Chondrocyte (in vitro differentiated cells): ENCODE data around the gene LNX1. TPM values are rescaled to one million over a fixed set of nuclear protein-coding genes. Genes with fewer than 3 reads are reported as not detected.
A peak's percentile ranks its signal among the peaks of the same experiment; 100 is the strongest.

ENCODE experiments used
- DNase-seq: peaks from one replicate; pipeline ENCODE4 v3.0.0; 2021; ENCODE audit warnings: mixed read lengths, low spot score
- H3K27ac Mint-ChIP-seq: one replicate; pipeline ENCODE4 v1.8.0; 2021; ENCODE audit warnings: mild to moderate bottlenecking, moderate library complexity, mixed read lengths; ENCODE audit not compliant: unreplicated experiment
- H3K27me3 Mint-ChIP-seq: 2 replicates; pipeline ENCODE4 v1.8.0; 2021; ENCODE audit warnings: low read depth, mixed read lengths
- H3K36me3 Mint-ChIP-seq: 2 replicates; pipeline ENCODE4 v1.8.0; 2021; ENCODE audit warnings: low read depth, mixed read lengths
- H3K4me1 Mint-ChIP-seq: 2 replicates; pipeline ENCODE4 v1.8.0; 2021; ENCODE audit warnings: low read depth, mild to moderate bottlenecking, mixed read lengths
- H3K4me3 Mint-ChIP-seq: one replicate; pipeline ENCODE4 v1.8.0; 2021; ENCODE audit warnings: mild to moderate bottlenecking, moderate library complexity, mixed read lengths; ENCODE audit not compliant: unreplicated experiment
- H3K9me3 Mint-ChIP-seq: 2 replicates; pipeline ENCODE4 v1.8.0; 2021; ENCODE audit warnings: low read depth, mixed read lengths
- CTCF ChIP-seq: fragments of 200-600 bp; sonication (generic); IDR thresholded peaks from 2 replicates; pipeline ENCODE4 v1.5.0; 2021; ENCODE audit warnings: antibody characterized with exemption, mild to moderate bottlenecking, moderate library complexity
- total RNA-seq: library from RNA; stranded (reverse); gene quantifications from 3 replicates; pipeline ENCODE4 v1.2.1, GENCODE V29; 2021

LNX1 gene
- total RNA-seq, 1 donor from 2014 or later = 1.8 TPM

GRCh38 chr4:53620956-53621355, 29.7 kb upstream of the LNX1 start:
- H3K27ac Mint-ChIP-seq = no peak overlapping the region
- no peaks in the 10 kb centered on the region for H3K27me3 Mint-ChIP-seq
- peak; percentile 22 for TF ChIP-seq CTCF
- H3K9me3 Mint-ChIP-seq = no peaks in the 10 kb centered on the region
- no peak overlapping the region for H3K4me3 Mint-ChIP-seq
- peaks cover 9% of the 10 kb centered on the region for H3K4me1 Mint-ChIP-seq
- no peaks in the 10 kb centered on the region for H3K36me3 Mint-ChIP-seq
- no peak for DNase-seq

DNA sequence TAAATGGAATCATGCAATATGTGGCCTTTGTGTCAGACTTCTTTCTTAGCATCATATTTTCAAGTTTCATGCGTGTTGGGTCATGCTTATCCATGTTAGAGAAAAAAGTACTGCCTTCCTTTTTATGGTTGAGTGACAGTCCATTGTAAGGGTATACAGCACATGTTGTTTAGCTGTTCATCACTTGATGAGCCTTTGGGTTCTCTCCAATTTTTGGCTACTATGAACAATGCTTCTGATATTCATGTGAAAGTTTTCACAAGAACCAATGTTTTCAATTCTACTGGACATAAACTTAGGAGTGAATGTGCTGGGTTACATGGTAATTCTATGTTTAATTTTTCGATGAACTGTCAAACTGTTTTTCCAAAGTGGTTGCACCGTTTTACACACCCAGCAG, 28.1 kb upstream of the LNX1 start:
- H3K27ac Mint-ChIP-seq = no peak overlapping the region
- no peak for TF ChIP-seq CTCF
- H3K4me3 Mint-ChIP-seq = no peak overlapping the region
- no peaks in the 10 kb centered on the region for H3K27me3 Mint-ChIP-seq
- DNase-seq = no peak
- peaks cover 8% of the 10 kb centered on the region for H3K4me1 Mint-ChIP-seq
- no peaks in the 10 kb centered on the region for H3K9me3 Mint-ChIP-seq
- no peaks in the 10 kb centered on the region for H3K36me3 Mint-ChIP-seq

DNA sequence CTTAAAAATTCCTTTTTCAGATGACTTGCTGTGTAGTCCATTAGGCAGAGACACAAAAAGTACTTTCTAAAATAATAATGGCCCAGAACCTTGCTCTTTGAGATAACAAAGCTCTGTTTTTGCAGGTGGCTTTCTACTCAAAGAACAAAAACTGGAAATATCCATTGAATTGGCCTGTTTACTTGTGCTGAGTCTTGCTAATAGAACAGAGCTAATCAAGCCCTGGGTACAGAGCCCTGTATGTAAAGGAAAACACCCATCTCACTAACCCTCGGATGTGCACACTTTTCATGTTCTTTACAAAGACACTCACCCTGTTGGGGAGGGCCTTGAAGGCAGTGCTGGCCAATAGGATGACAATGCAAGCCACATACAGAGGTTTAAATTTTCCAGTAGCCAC, 27.0 kb upstream of the LNX1 start:
- Mint-ChIP-seq H3K27me3 (no peaks in the 10 kb centered on the region), H3K4me1 (peaks cover 8% of the 10 kb centered on the region), H3K4me3 (no peak overlapping the region), H3K36me3 (no peaks in the 10 kb centered on the region), H3K9me3 (no peaks in the 10 kb centered on the region), H3K27ac (no peak overlapping the region)
- DNase-seq = no peak
- TF ChIP-seq CTCF = no peak

DNA sequence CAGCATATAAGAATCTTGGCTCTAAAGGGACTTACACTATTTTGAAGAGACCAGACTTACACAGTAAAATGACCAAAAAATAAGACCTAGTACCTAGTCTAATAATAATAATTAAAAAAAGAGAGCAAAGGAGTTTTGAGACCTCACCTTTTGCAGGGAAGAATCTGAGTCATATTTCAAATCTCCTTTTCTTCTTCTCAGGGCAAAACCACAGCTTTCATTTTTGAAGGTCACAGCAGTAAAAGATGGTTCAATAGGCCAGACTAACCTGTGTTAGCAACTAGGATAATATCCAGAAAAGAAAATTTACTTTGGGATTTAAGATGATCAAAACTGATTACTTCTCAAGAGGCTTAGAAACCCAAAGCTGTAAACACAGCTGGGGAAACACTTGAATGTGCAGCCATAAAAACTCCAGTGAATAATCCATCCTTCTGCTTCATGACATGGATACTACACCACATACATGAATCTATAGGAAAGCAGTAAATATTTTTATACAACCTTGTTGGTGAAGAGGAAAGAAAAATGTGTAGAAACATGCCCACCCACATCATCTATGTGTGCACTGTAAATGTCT, 25.9 kb upstream of the LNX1 start:
- H3K27me3 Mint-ChIP-seq = no peaks in the 10 kb centered on the region
- no peaks in the 10 kb centered on the region for H3K36me3 Mint-ChIP-seq
- no peak for DNase-seq
- no peaks in the 10 kb centered on the region for H3K9me3 Mint-ChIP-seq
- H3K4me1 Mint-ChIP-seq = no peaks in the 10 kb centered on the region
- no peak overlapping the region for H3K4me3 Mint-ChIP-seq
- no peak for TF ChIP-seq CTCF
- H3K27ac Mint-ChIP-seq = no peak overlapping the region

DNA sequence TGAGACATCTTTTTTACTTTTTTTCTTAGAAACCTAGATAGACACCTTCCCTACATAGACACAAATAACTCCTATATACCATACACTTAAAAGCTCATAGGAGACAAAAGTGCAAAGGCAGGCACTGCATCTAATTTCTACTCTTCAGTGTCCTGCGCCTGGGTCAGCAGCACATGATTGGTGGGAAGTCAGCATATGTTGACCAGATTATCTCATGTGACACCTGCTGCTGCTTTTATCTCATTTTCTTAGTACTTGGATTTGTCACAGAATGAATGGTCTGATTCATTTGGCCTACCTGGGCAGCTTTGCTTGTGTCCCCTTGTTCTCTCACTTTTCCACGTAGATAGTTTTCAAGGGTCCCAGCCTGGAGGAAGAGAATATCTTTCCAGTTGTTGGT, 24.9 kb upstream of the LNX1 start:
- DNase-seq = no peak
- no peak for TF ChIP-seq CTCF
- Mint-ChIP-seq H3K9me3 (no peaks in the 10 kb centered on the region), H3K4me1 (no peaks in the 10 kb centered on the region), H3K27ac (no peak overlapping the region), H3K27me3 (no peaks in the 10 kb centered on the region), H3K36me3 (no peaks in the 10 kb centered on the region), H3K4me3 (no peak overlapping the region)
